ENCODE data around the gene NT5C1B.

GRCh38 chr2:18599509-18600254 is 10.3 kb upstream of the NT5C1B start:
- TF ChIP-seq, protein P1, sequence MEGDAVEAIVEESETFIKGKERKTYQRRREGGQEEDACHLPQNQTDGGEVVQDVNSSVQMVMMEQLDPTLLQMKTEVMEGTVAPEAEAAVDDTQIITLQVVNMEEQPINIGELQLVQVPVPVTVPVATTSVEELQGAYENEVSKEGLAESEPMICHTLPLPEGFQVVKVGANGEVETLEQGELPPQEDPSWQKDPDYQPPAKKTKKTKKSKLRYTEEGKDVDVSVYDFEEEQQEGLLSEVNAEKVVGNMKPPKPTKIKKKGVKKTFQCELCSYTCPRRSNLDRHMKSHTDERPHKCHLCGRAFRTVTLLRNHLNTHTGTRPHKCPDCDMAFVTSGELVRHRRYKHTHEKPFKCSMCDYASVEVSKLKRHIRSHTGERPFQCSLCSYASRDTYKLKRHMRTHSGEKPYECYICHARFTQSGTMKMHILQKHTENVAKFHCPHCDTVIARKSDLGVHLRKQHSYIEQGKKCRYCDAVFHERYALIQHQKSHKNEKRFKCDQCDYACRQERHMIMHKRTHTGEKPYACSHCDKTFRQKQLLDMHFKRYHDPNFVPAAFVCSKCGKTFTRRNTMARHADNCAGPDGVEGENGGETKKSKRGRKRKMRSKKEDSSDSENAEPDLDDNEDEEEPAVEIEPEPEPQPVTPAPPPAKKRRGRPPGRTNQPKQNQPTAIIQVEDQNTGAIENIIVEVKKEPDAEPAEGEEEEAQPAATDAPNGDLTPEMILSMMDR (IDR thresholded peaks at IDR 0.05; ENCODE audit: insufficient read depth, low read length), result no peak
- TF ChIP-seq GABPA (IDR thresholded peaks at IDR 0.05; ENCODE audit: low read depth), result no peak
- TF ChIP-seq POLR2AphosphoS5 (IDR thresholded peaks at IDR 0.05; ENCODE audit: low read depth), result no peak
- TF ChIP-seq SPI1 (IDR thresholded peaks at IDR 0.05; ENCODE audit: borderline replicate concordance, low read depth), result no peak
